H9 (cell line): ENCODE measurements around the gene TMEM132D. TPM values are rescaled to one million over a fixed set of nuclear protein-coding genes. Genes with fewer than 3 reads are reported as not detected.

Experiments
- DNase-seq: peaks from one replicate; pipeline ENCODE4 v3.0.0-alpha.2; 2017
- H2AFZ ChIP-seq: one replicate; pipeline ENCODE4 v1.6.1; 2013; ENCODE audit warnings: mild to moderate bottlenecking, low read length, control low read depth, moderate library complexity
- H2AK5ac ChIP-seq: 2 replicates; pipeline ENCODE4 v1.6.1; 2013; ENCODE audit warnings: low read length, control low read depth, mixed read lengths; ENCODE audit not compliant: insufficient read length
- H2BK120ac ChIP-seq: one replicate; pipeline ENCODE4 v1.6.1; 2013; ENCODE audit warnings: low read depth, mild to moderate bottlenecking, low read length, control low read depth, inconsistent platforms; ENCODE audit not compliant: poor library complexity, severe bottlenecking
- H2BK12ac ChIP-seq: 2 replicates; pipeline ENCODE4 v1.6.1; 2013; ENCODE audit warnings: low read length, control low read depth, mixed read lengths, low read depth; ENCODE audit not compliant: insufficient read length
- H2BK15ac ChIP-seq: 2 replicates; pipeline ENCODE4 v1.6.1; 2013; ENCODE audit warnings: low read depth, low read length, control low read depth
- H2BK20ac ChIP-seq: one replicate; pipeline ENCODE4 v1.6.1; 2013; ENCODE audit warnings: low read depth, mild to moderate bottlenecking, low read length, control low read depth, inconsistent platforms; ENCODE audit not compliant: poor library complexity, severe bottlenecking
- H2BK5ac ChIP-seq: 2 replicates; pipeline ENCODE4 v1.6.1; 2013; ENCODE audit warnings: low read length, control low read depth, mixed read lengths; ENCODE audit not compliant: insufficient read length
- H3K14ac ChIP-seq: 2 replicates; pipeline ENCODE4 v1.6.1; 2013; ENCODE audit warnings: low read length, control low read depth; ENCODE audit not compliant: insufficient read depth
- H3K18ac ChIP-seq: 2 replicates; pipeline ENCODE4 v1.6.1; 2013; ENCODE audit warnings: low read depth, mild to moderate bottlenecking, mixed read lengths, low read length, control low read depth; ENCODE audit not compliant: insufficient read length
- H3K23ac ChIP-seq: 2 replicates; pipeline ENCODE4 v1.6.1; 2013; ENCODE audit warnings: low read length, control low read depth, mixed read lengths, low read depth; ENCODE audit not compliant: insufficient read length
- H3K23me2 ChIP-seq: 2 replicates; pipeline ENCODE4 v1.6.1; 2013; ENCODE audit warnings: low read depth, mild to moderate bottlenecking, mixed read lengths, low read length, control low read depth; ENCODE audit not compliant: insufficient read length, poor library complexity, severe bottlenecking
- H3K27ac ChIP-seq: 2 replicates; pipeline ENCODE4 v1.5.1; 2013; ENCODE audit warnings: low read length, control low read depth, mixed read lengths, low read depth; ENCODE audit not compliant: insufficient read length
- H3K27me3 ChIP-seq: 2 replicates; pipeline ENCODE4 v1.6.1; 2013; ENCODE audit warnings: low read length, control low read depth, inconsistent platforms; ENCODE audit not compliant: insufficient read depth
- H3K4ac ChIP-seq: 2 replicates; pipeline ENCODE4 v1.6.1; 2013; ENCODE audit warnings: low read depth, mild to moderate bottlenecking, control low read depth, inconsistent platforms, low read length, moderate library complexity
- H3K4me1 ChIP-seq: 2 replicates; pipeline ENCODE4 v1.6.1; 2013; ENCODE audit warnings: low read length, control low read depth, inconsistent platforms; ENCODE audit not compliant: insufficient read depth
- H3K4me2 ChIP-seq: 2 replicates; pipeline ENCODE4 v1.6.1; 2013; ENCODE audit warnings: low read length, control low read depth, mixed read lengths; ENCODE audit not compliant: insufficient read length, insufficient read depth
- H3K56ac ChIP-seq: 2 replicates; pipeline ENCODE4 v1.6.1; 2013; ENCODE audit warnings: low read depth, mild to moderate bottlenecking, mixed read lengths, low read length, control low read depth; ENCODE audit not compliant: insufficient read length
- H3K79me1 ChIP-seq: 2 replicates; pipeline ENCODE4 v1.6.1; 2013; ENCODE audit warnings: low read depth, mild to moderate bottlenecking, moderate library complexity, low read length, control low read depth, inconsistent platforms; ENCODE audit not compliant: insufficient read depth, poor library complexity, severe bottlenecking
- H3K79me2 ChIP-seq: 2 replicates; pipeline ENCODE4 v1.6.1; 2013; ENCODE audit warnings: low read length, control low read depth, inconsistent platforms; ENCODE audit not compliant: insufficient read depth
- H3K9ac ChIP-seq: 2 replicates; pipeline ENCODE4 v1.6.1; 2013; ENCODE audit warnings: low read length, control low read depth, mixed read lengths; ENCODE audit not compliant: insufficient read length; ENCODE audit errors: extremely low read depth
- H3K9me3 ChIP-seq: one replicate; pipeline ENCODE4 v1.6.1; 2013; ENCODE audit warnings: low read depth, low read length, inconsistent platforms; ENCODE audit not compliant: control insufficient read depth
- H3T11ph ChIP-seq: one replicate; pipeline ENCODE4 v1.6.1; 2013; ENCODE audit warnings: mild to moderate bottlenecking, low read length, control low read depth, inconsistent platforms
- H4K20me1 ChIP-seq: one replicate; pipeline ENCODE4 v1.6.1; 2013; ENCODE audit not compliant: control insufficient read depth, insufficient read length, insufficient read depth
- H4K5ac ChIP-seq: 2 replicates; pipeline ENCODE4 v1.6.1; 2013; ENCODE audit warnings: low read depth, mild to moderate bottlenecking, mixed read lengths, low read length, control low read depth; ENCODE audit not compliant: insufficient read length
- H4K8ac ChIP-seq: replicated peaks from 2 replicates; pipeline ENCODE4 v1.6.1; 2013; ENCODE audit warnings: low read length, control low read depth, mixed read lengths, low read depth; ENCODE audit not compliant: insufficient read length
- H4K91ac ChIP-seq: 2 replicates; pipeline ENCODE4 v1.6.1; 2013; ENCODE audit warnings: low read depth, mild to moderate bottlenecking, moderate library complexity, mixed read lengths, low read length, control low read depth; ENCODE audit not compliant: insufficient read length
- H3K27ac Mint-ChIP-seq, 3 experiments: 2 replicates in 2 of 3; 3 replicates in 1 of 3; pipeline ENCODE4 v1.8.0; 2020 to 2021; ENCODE audit warnings: mixed read lengths in 3 of 3, mild to moderate bottlenecking in 1 of 3, moderate library complexity in 1 of 3
- H3K27me3 Mint-ChIP-seq: 2 replicates; pipeline ENCODE4 v1.8.0; 2021; ENCODE audit warnings: low read depth, mild to moderate bottlenecking, moderate library complexity, mixed read lengths
- H3K36me3 Mint-ChIP-seq, 3 experiments: 2 replicates in 2 of 3; 3 replicates in 1 of 3; pipeline ENCODE4 v1.8.0; 2020 to 2021; ENCODE audit warnings: low read depth in 3 of 3, mixed read lengths in 3 of 3; ENCODE audit not compliant: insufficient read depth in 1 of 3
- H3K4me1 Mint-ChIP-seq, 2 experiments: 2 replicates each; pipeline ENCODE4 v1.8.0; 2020; ENCODE audit warnings: mixed read lengths in 2 of 2
- H3K4me3 Mint-ChIP-seq, 2 experiments: 2 replicates in 1 of 2; 3 replicates in 1 of 2; pipeline ENCODE4 v1.8.0; 2020 to 2021; ENCODE audit warnings: mild to moderate bottlenecking in 2 of 2, mixed read lengths in 2 of 2, moderate library complexity in 1 of 2
- H3K9me3 Mint-ChIP-seq, 2 experiments: 2 replicates in 1 of 2; 3 replicates in 1 of 2; pipeline ENCODE4 v1.8.0; 2020; ENCODE audit warnings: mild to moderate bottlenecking in 2 of 2, mixed read lengths in 2 of 2, moderate library complexity in 1 of 2
- WGBS: extraction: QIAGEN DNeasy Blood & Tissue Kit; methylation state at CpG from one replicate; pipeline ENCODE4 v1.1.7; 2013; ENCODE audit warnings: missing lambda C conversion rate, low lambda C conversion rate, mixed read lengths; ENCODE audit not compliant: insufficient read length; ENCODE audit errors: extremely low coverage; 5-methylcytosine and 5-hydroxymethylcytosine counted together
- total RNA-seq: library from RNA; stranded (reverse); gene quantifications from 2 replicates; pipeline ENCODE4 v1.2.1, GENCODE V29; 2021
- TF ChIP-seq, protein P1 (sequence below): fragments of 200-600 bp; sonication (generic); conservative IDR thresholded peaks from 3 replicates; pipeline ENCODE4 v1.8.0; 2021; ENCODE audit warnings: antibody characterized with exemption, mild to moderate bottlenecking

TMEM132D gene
- total RNA-seq, 1 experiment from 2014 or later: 6.1 TPM

GRCh38 chr12:129811963-129812362 lies 91.9 kb downstream of the TMEM132D start:
- Histone ChIP-seq H3K9me3 (no peaks in the 10 kb centered on the region), H2BK20ac (no peak overlapping the region)

More at GRCh38 chr12:129811963-129812362, 91.9 kb downstream of the TMEM132D start:
- H4K5ac ChIP-seq: no peak overlapping the region
- H3K27ac ChIP-seq: no peak overlapping the region
- Mint-ChIP-seq H3K27ac (no peak overlapping the region), H3K9me3 (peaks cover 5 to 6% of the 10 kb centered on the region in 2 experiments; a peak in 2 of 5 replicates), H3K27me3 (no peaks in the 10 kb centered on the region), H3K4me3 (no peak overlapping the region), H3K4me1 (peaks cover 23% of the 10 kb centered on the region in 2 experiments), H3K36me3 (peaks cover 5 to 9% (median 9%) of the 10 kb centered on the region in 3 experiments; a peak in 4 of 7 replicates)
- no peak overlapping the region for H3K4me2 ChIP-seq
- TF ChIP-seq, protein P1, sequence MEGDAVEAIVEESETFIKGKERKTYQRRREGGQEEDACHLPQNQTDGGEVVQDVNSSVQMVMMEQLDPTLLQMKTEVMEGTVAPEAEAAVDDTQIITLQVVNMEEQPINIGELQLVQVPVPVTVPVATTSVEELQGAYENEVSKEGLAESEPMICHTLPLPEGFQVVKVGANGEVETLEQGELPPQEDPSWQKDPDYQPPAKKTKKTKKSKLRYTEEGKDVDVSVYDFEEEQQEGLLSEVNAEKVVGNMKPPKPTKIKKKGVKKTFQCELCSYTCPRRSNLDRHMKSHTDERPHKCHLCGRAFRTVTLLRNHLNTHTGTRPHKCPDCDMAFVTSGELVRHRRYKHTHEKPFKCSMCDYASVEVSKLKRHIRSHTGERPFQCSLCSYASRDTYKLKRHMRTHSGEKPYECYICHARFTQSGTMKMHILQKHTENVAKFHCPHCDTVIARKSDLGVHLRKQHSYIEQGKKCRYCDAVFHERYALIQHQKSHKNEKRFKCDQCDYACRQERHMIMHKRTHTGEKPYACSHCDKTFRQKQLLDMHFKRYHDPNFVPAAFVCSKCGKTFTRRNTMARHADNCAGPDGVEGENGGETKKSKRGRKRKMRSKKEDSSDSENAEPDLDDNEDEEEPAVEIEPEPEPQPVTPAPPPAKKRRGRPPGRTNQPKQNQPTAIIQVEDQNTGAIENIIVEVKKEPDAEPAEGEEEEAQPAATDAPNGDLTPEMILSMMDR: no peak
- H3K9ac ChIP-seq: no peak overlapping the region
- no peak overlapping the region for H2BK15ac ChIP-seq
- no peak overlapping the region for H2AK5ac ChIP-seq
- no peak for DNase-seq
- H3K18ac ChIP-seq: no peak overlapping the region
- no peaks in the 10 kb centered on the region for H4K20me1 ChIP-seq
- H2BK12ac ChIP-seq: no peak overlapping the region
- no peaks in the 10 kb centered on the region for H3K23me2 ChIP-seq
- no peak overlapping the region for H2AFZ ChIP-seq
- H3K14ac ChIP-seq: no peak overlapping the region
- peaks cover 2% of the 10 kb centered on the region; the same call in 1 of the 2 replicates for H3K79me2 ChIP-seq
- no peak overlapping the region for H2BK120ac ChIP-seq
- H3K56ac ChIP-seq: no peak overlapping the region
- H3K79me1 ChIP-seq: no peaks in the 10 kb centered on the region
- no peak overlapping the region for H4K8ac ChIP-seq
- H3K4me1 ChIP-seq: no peaks in the 10 kb centered on the region; the same call in 1 of the 2 replicates
- H3K27me3 ChIP-seq: no peaks in the 10 kb centered on the region
- WGBS: no CpG with 5 or more reads among the region's 7 CpGs
- no peak overlapping the region for H3K23ac ChIP-seq
- H3T11ph ChIP-seq: no peak overlapping the region
- no peak overlapping the region for H2BK5ac ChIP-seq
- H3K4ac ChIP-seq: no peak overlapping the region
- H4K91ac ChIP-seq: no peak overlapping the region
